Measurements from ENCODE around the gene ANKRD33B. TPM values are rescaled to one million over a fixed set of nuclear protein-coding genes. Genes with fewer than 3 reads are reported as not detected.

Gene ANKRD33B
- polyA plus RNA-seq, 1 donor (not counting 4 experiments of a cell fraction or from before 2014, with no cell fraction given), result 1.9 TPM

DNA sequence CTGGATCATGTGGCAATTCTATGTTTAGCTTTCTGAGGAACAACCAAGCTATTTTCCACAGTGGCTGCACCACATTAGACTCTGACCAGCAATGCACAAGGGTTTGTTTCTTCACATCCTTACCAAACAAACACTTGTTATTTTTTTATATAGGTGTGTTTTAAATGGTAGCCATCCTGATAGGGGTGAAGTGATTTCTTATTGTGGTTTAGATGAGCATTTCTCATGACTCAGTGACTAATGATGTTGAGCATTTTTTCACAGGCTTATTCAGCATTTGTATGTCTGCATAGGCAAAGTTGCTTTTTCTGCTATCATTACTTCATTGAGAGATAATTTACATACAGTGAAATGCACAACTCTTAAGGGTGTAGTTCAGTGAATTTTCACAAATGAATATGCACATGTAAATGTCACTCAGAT, 36.0 kb downstream of the ANKRD33B start:
- Histone ChIP-seq H3K36me3 (ENCODE audit: control insufficient read depth in 2 of 2, extremely low read depth in 1 of 2, insufficient read depth in 2 of 2, low read length in 2 of 2) (no peaks in the 10 kb centered on the region), H3K4me3 (ENCODE audit: control insufficient read depth in 2 of 3, extremely low read depth in 1 of 3, insufficient read depth in 2 of 3, low read depth in 1 of 3, low read length in 3 of 3) (no peak overlapping the region), H3K27me3 (ENCODE audit: control insufficient read depth, extremely low read depth, insufficient read depth, low read length) (no peaks in the 10 kb centered on the region), H3K4me2 (ENCODE audit: control insufficient read depth, extremely low read depth, insufficient read depth, low read depth, low read length) (peak overlapping the region; percentile 18), H3K79me2 (ENCODE audit: control insufficient read depth, insufficient read depth, low read length) (no peaks in the 10 kb centered on the region), H2AFZ (ENCODE audit: control insufficient read depth, low read length) (no peak overlapping the region), H3K9ac (ENCODE audit: control insufficient read depth, extremely low read depth, insufficient read depth, low read length) (no peak overlapping the region), H3K9me1 (ENCODE audit: control insufficient read depth, extremely low read depth, insufficient read depth, low read length) (peaks cover 2% of the 10 kb centered on the region), H4K20me1 (ENCODE audit: control insufficient read depth, extremely low read depth, insufficient read depth, low read length) (no peaks in the 10 kb centered on the region), H3K9me3 (ENCODE audit: control insufficient read depth, low read depth, low read length) (no peaks in the 10 kb centered on the region), H3K4me1 (ENCODE audit: control insufficient read depth, extremely low read depth, insufficient read depth, low read length) (peaks cover 42% of the 10 kb centered on the region), H3K27ac (ENCODE audit: control insufficient read depth, insufficient read depth, low read length) (no peak overlapping the region)
- FAIRE-seq, result no peak
- peak; percentile 35 for DNase-seq (ENCODE audit: low read depth, low spot score)
- dilution Hi-C loops (cut with MboI; ENCODE audit: extremely low pct_ligation_motif_present, low sequenced_read_pairs), result no loop called here
- no peak for TF ChIP-seq EZH2 (IDR thresholded peaks at IDR 0.05; ENCODE audit: low read length)
- TF ChIP-seq, protein P1, sequence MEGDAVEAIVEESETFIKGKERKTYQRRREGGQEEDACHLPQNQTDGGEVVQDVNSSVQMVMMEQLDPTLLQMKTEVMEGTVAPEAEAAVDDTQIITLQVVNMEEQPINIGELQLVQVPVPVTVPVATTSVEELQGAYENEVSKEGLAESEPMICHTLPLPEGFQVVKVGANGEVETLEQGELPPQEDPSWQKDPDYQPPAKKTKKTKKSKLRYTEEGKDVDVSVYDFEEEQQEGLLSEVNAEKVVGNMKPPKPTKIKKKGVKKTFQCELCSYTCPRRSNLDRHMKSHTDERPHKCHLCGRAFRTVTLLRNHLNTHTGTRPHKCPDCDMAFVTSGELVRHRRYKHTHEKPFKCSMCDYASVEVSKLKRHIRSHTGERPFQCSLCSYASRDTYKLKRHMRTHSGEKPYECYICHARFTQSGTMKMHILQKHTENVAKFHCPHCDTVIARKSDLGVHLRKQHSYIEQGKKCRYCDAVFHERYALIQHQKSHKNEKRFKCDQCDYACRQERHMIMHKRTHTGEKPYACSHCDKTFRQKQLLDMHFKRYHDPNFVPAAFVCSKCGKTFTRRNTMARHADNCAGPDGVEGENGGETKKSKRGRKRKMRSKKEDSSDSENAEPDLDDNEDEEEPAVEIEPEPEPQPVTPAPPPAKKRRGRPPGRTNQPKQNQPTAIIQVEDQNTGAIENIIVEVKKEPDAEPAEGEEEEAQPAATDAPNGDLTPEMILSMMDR (optimal IDR thresholded peaks at IDR 0.05 in 1 of 3, IDR thresholded peaks at IDR 0.05 in 1 of 3, conservative IDR thresholded peaks at IDR 0.05 in 1 of 3; ENCODE audit: extremely low read depth in 1 of 3, insufficient read depth in 2 of 3, low read length in 3 of 3), result no peak

DNA sequence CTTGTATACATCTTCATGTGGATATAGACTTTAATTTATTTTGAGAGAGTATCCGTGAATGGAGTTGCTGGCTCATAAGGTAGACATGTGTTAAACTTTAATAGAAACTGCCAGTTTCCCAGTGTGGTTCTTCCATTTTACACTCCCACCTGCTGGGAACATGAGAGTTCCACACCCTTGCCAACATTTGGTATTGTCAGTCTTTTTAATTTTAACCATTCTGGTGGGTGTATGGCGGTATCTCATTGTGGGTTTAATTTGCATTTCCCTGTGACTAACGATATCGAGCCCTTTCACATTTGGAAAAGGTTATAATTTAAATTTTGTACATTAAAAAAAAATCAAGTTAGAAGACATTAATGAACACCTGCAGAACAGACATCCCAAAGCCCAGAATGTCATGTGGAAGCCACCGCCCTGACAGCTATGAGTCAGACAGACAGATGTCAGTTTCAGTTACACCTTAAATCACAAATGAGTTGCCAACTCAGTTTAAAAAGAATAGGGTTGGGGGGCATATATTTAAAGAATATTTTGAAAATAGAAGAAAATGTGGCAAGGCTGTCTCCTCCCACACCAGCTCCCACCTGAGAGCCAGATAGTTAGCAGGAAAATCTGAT, 36.9 kb downstream of the ANKRD33B start:
- FAIRE-seq, result no peak
- DNase-seq (ENCODE audit: low read depth, low spot score), result no peak
- dilution Hi-C loops (cut with MboI; ENCODE audit: extremely low pct_ligation_motif_present, low sequenced_read_pairs), result no loop called here
- H4K20me1 ChIP-seq (ENCODE audit: control insufficient read depth, extremely low read depth, insufficient read depth, low read length), result no peaks in the 10 kb centered on the region
- no peaks in the 10 kb centered on the region for H3K79me2 ChIP-seq (ENCODE audit: control insufficient read depth, insufficient read depth, low read length)
- H3K4me3 ChIP-seq (ENCODE audit: control insufficient read depth in 2 of 3, extremely low read depth in 1 of 3, insufficient read depth in 2 of 3, low read depth in 1 of 3, low read length in 3 of 3), result peak overlapping the region in 2 of 3 experiments; percentile 19 to 44
- H3K27ac ChIP-seq (ENCODE audit: control insufficient read depth, insufficient read depth, low read length), result peak overlapping the region; percentile 62
- H3K36me3 ChIP-seq (ENCODE audit: control insufficient read depth in 2 of 2, extremely low read depth in 1 of 2, insufficient read depth in 2 of 2, low read length in 2 of 2), result no peaks in the 10 kb centered on the region
- no peak for TF ChIP-seq EZH2 (IDR thresholded peaks at IDR 0.05; ENCODE audit: low read length)
- TF ChIP-seq, protein P1 (optimal IDR thresholded peaks at IDR 0.05 in 1 of 3, IDR thresholded peaks at IDR 0.05 in 1 of 3, conservative IDR thresholded peaks at IDR 0.05 in 1 of 3; ENCODE audit: extremely low read depth in 1 of 3, insufficient read depth in 2 of 3, low read length in 3 of 3), result no peak
- peaks cover 33% of the 10 kb centered on the region for H3K4me1 ChIP-seq (ENCODE audit: control insufficient read depth, extremely low read depth, insufficient read depth, low read length)
- no peaks in the 10 kb centered on the region for H3K9me3 ChIP-seq (ENCODE audit: control insufficient read depth, low read depth, low read length)
- H3K27me3 ChIP-seq (ENCODE audit: control insufficient read depth, extremely low read depth, insufficient read depth, low read length), result no peaks in the 10 kb centered on the region
- peak overlapping the region; percentile 51 for H3K9ac ChIP-seq (ENCODE audit: control insufficient read depth, extremely low read depth, insufficient read depth, low read length)
- H2AFZ ChIP-seq (ENCODE audit: control insufficient read depth, low read length), result no peak overlapping the region
- H3K4me2 ChIP-seq (ENCODE audit: control insufficient read depth, extremely low read depth, insufficient read depth, low read depth, low read length), result peak overlapping the region; percentile 83
- no peaks in the 10 kb centered on the region for H3K9me1 ChIP-seq (ENCODE audit: control insufficient read depth, extremely low read depth, insufficient read depth, low read length)

All from keratinocyte (primary cell).